ENCODE results near the gene SHC3. TPM values are rescaled to one million over a fixed set of nuclear protein-coding genes. Genes with fewer than 3 reads are reported as not detected.

The SHC3 gene
- total and polyA plus RNA-seq, 5 experiments from 2014 or later, result 0.11 to 0.42 TPM; not detected in 3

GRCh38 chr9:89139455-89139854, 39.2 kb downstream of the SHC3 start:
- ATAC-seq, result no peak
- Mint-ChIP-seq H3K4me3 (no peak overlapping the region), H3K36me3 (peaks cover 0 to 1% (median 0%) of the 10 kb centered on the region in 3 donors), H3K27ac (no peak overlapping the region), H3K4me1 (peaks cover 0 to 2% (median 0%) of the 10 kb centered on the region in 4 donors), H3K9me3 (peaks cover 0 to 13% (median 0%) of the 10 kb centered on the region in 9 donors), H3K27me3 (peaks cover 0 to 13% (median 7%) of the 10 kb centered on the region in 5 donors)
- POLR2A ChIA-PET, result no interaction called here
- no peak for DNase-seq

- POLR2A ChIA-PET, result no interaction called here
- Mint-ChIP-seq H3K9me3 (peaks cover 0 to 21% (median 3%) of the 10 kb centered on the region in 9 donors), H3K27me3 (peaks cover 0 to 13% (median 7%) of the 10 kb centered on the region in 5 donors), H3K4me3 (no peak overlapping the region), H3K36me3 (peaks cover 0 to 4% (median 3%) of the 10 kb centered on the region in 3 donors), H3K27ac (no peak overlapping the region), H3K4me1 (peaks cover 0 to 2% (median 0%) of the 10 kb centered on the region in 4 donors)
- ATAC-seq (no peak), DNase-seq (no peak)
Observed at GRCh38 chr9:89138463-89139390, 39.9 kb downstream of the SHC3 start.

- Mint-ChIP-seq H3K27ac (no peak overlapping the region), H3K4me3 (no peak overlapping the region), H3K9me3 (peaks cover 0 to 29% (median 4%) of the 10 kb centered on the region in 9 donors), H3K4me1 (peaks cover 0 to 2% (median 0%) of the 10 kb centered on the region in 4 donors), H3K36me3 (peaks cover 0 to 5% (median 3%) of the 10 kb centered on the region in 3 donors), H3K27me3 (peaks cover 0 to 13% (median 7%) of the 10 kb centered on the region in 5 donors)
- POLR2A ChIA-PET, result no interaction called here
- ATAC-seq (no peak), DNase-seq (no peak)
Observed at GRCh38 chr9:89137542-89138462, 40.8 kb downstream of the SHC3 start.

DNA sequence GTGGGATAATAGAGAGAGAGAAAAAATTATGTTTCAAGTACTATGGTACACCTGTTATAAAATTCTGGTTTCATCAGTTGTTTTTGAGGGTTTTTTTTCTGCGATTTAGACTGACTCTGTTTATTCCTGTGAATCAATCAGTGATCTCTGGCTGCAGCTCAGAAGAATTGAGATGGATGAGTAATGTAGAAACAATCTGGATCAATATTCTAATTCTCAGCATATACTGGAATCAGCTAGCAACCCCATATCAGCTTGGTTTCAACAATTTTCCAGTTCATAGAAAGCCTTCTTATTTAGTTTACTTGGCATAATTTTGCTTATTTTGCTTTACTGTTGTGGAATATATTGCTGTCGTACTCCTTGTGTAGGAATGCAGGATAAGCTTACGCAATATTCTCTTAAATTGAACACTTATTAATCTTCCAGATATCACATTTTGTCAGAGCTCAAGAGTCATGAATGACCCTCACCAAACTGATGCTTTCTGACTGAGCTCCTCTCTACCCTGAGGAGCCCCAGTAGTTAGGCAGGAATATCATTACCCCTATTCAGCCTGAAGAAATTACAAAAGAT, 42.9 kb downstream of the SHC3 start:
- POLR2A ChIA-PET, result no interaction called here
- Mint-ChIP-seq H3K27me3 (peaks cover 0 to 22% (median 8%) of the 10 kb centered on the region in 5 donors), H3K27ac (no peak overlapping the region), H3K9me3 (peaks cover 0 to 33% (median 4%) of the 10 kb centered on the region in 9 donors), H3K4me3 (no peak overlapping the region), H3K36me3 (peaks cover 0 to 5% (median 3%) of the 10 kb centered on the region in 3 donors), H3K4me1 (peaks cover 0 to 2% (median 0%) of the 10 kb centered on the region in 4 donors)
- ATAC-seq (no peak), DNase-seq (no peak)

- peaks cover 4 to 31% (median 13%) of the 10 kb centered on the region in 5 donors for H3K27me3 Mint-ChIP-seq
- POLR2A ChIA-PET, result no interaction called here
- H3K9me3 Mint-ChIP-seq, result peaks cover 0 to 34% (median 13%) of the 10 kb centered on the region in 9 donors
- peaks cover 0 to 5% (median 3%) of the 10 kb centered on the region in 3 donors for H3K36me3 Mint-ChIP-seq
- H3K4me1 Mint-ChIP-seq, result peaks cover 0 to 2% (median 0%) of the 10 kb centered on the region in 4 donors
- DNase-seq (no peak), ATAC-seq (no peak)
- no peak overlapping the region for H3K27ac Mint-ChIP-seq
- H3K4me3 Mint-ChIP-seq, result no peak overlapping the region
Observed at GRCh38 chr9:89134709-89135108, 43.9 kb downstream of the SHC3 start.

- DNase-seq (no peak), ATAC-seq (no peak)
- H3K36me3 Mint-ChIP-seq, result peaks cover 0 to 16% (median 0%) of the 10 kb centered on the region in 3 donors
- H3K9me3 Mint-ChIP-seq, result peaks cover 4 to 40% (median 17%) of the 10 kb centered on the region in 9 donors
- H3K27me3 Mint-ChIP-seq, result peaks cover 10 to 39% (median 16%) of the 10 kb centered on the region in 5 donors
- POLR2A ChIA-PET, result interaction anchor here (0.5 kb wide), 1 partner anchor 341 kb away, joined by 5 read pairs; no protein-coding TSS in a partner anchor
- H3K27ac Mint-ChIP-seq, result no peak overlapping the region
- H3K4me3 Mint-ChIP-seq, result no peak overlapping the region
- no peaks in the 10 kb centered on the region for H3K4me1 Mint-ChIP-seq
Observed at GRCh38 chr9:89122949-89123348, 55.7 kb downstream of the SHC3 start.

DNA sequence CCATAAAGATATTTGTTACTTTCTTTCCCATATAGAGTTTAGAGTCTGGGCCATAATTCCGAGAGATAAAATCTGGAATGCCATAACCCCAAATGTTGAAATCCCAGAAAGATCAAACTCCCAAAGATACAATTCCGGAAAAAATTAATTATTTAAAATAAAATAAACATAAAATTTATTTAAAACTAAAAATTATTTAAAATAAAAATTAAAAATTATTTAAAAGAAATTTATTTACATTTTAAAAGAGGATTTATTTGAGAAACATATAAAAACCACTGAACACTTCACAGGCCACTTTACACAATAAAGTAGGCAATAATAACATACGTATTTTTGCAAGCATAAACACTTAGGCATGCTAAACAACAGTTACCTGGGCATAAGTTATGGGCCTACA, 57.9 kb downstream of the SHC3 start:
- Mint-ChIP-seq H3K27ac (no peak overlapping the region), H3K4me3 (no peak overlapping the region), H3K27me3 (peaks cover 10 to 38% (median 22%) of the 10 kb centered on the region in 5 donors), H3K36me3 (peaks cover 0 to 8% (median 0%) of the 10 kb centered on the region in 3 donors), H3K4me1 (no peaks in the 10 kb centered on the region), H3K9me3 (peaks cover 4 to 37% (median 9%) of the 10 kb centered on the region in 9 donors)
- ATAC-seq (no peak), DNase-seq (no peak)
- POLR2A ChIA-PET, result no interaction called here

DNA sequence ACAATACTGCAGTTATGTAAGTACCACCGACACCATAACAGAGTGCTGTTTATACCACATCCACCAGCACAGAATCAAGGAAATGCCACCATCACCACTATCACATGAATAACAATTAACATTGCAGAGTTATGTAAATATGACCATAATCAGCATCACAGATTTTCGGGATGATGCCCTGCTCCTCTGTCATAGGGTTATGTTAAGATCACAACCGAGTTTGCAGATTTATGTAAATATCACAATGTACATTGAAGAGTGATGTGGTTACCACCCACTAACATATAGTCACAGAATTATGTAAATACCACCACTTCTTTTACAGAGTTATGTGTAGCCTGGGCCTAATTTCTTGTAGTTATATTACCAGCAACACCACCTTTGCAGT, 61.8 kb downstream of the SHC3 start:
- POLR2A ChIA-PET, result no interaction called here
- H3K4me1 Mint-ChIP-seq, result no peaks in the 10 kb centered on the region
- peaks cover 0 to 19% (median 0%) of the 10 kb centered on the region in 3 donors for H3K36me3 Mint-ChIP-seq
- peaks cover 0 to 32% (median 8%) of the 10 kb centered on the region in 9 donors for H3K9me3 Mint-ChIP-seq
- DNase-seq (no peak), ATAC-seq (no peak)
- peaks cover 22 to 45% (median 23%) of the 10 kb centered on the region in 5 donors for H3K27me3 Mint-ChIP-seq
- no peak overlapping the region for H3K27ac Mint-ChIP-seq
- no peak overlapping the region for H3K4me3 Mint-ChIP-seq

DNA sequence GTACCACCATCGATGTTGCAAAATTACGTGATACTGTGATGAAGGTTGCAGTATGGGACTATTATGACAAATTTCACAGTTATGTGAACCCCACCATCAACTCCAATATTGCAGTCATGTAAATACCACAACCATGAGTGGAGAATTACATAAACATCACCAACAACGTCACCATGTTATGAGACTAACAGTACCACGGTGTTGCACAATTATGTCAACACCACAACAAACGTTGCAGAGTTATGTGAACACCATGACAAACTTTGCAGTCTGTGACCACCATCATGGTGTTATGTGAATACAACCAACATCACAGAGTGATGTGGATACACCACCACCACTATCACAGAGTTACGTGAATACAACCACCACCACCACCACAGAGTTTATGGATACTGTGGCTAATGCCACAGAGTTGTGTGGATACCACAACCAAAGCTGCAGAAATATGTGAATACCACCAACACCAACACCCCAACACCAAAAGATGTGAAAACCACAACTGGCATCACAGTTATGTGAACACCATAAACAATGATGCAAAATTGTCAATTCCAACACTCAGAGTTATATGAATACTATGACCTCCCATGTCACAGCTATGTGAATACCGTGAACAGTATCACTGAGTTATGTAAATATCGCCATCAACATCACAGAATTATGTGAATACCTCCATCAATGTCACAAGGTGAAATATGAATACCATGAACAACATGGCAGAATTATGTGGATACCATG, 62.4 kb downstream of the SHC3 start:
- H3K36me3 Mint-ChIP-seq, result peaks cover 0 to 19% (median 0%) of the 10 kb centered on the region in 3 donors
- H3K4me3 Mint-ChIP-seq, result no peak overlapping the region
- H3K27me3 Mint-ChIP-seq, result peaks cover 22 to 45% (median 23%) of the 10 kb centered on the region in 5 donors
- no peak for ATAC-seq
- DNase-seq, result no peak
- H3K9me3 Mint-ChIP-seq, result peaks cover 0 to 32% (median 8%) of the 10 kb centered on the region in 9 donors
- H3K27ac Mint-ChIP-seq, result no peak overlapping the region
- no peaks in the 10 kb centered on the region for H3K4me1 Mint-ChIP-seq
- POLR2A ChIA-PET, result no interaction called here

DNA sequence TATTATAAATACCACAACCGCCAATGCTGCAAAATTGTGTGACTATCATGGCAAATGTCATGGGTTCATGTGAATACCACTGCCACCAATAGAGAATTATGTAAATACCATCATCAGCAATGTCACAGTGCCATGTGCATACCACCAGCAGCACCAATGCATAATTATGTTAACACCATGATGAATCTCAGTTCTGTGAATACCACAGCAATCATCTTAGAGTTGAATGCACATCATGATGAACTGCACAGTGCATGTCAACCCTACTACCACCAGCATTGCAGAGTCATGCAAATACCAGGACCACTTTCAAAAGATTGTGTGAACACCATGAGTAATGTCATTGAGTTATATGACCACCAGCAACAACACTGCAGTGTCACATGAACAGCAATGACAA, 63.2 kb downstream of the SHC3 start:
- no peak overlapping the region for H3K27ac Mint-ChIP-seq
- peaks cover 22 to 45% (median 23%) of the 10 kb centered on the region in 5 donors for H3K27me3 Mint-ChIP-seq
- H3K4me3 Mint-ChIP-seq, result no peak overlapping the region
- no peak for DNase-seq
- peaks cover 0 to 32% (median 8%) of the 10 kb centered on the region in 9 donors for H3K9me3 Mint-ChIP-seq
- ATAC-seq, result no peak
- peaks cover 0 to 19% (median 0%) of the 10 kb centered on the region in 3 donors for H3K36me3 Mint-ChIP-seq
- POLR2A ChIA-PET, result no interaction called here
- peaks cover 0 to 2% (median 0%) of the 10 kb centered on the region in 4 donors for H3K4me1 Mint-ChIP-seq

DNA sequence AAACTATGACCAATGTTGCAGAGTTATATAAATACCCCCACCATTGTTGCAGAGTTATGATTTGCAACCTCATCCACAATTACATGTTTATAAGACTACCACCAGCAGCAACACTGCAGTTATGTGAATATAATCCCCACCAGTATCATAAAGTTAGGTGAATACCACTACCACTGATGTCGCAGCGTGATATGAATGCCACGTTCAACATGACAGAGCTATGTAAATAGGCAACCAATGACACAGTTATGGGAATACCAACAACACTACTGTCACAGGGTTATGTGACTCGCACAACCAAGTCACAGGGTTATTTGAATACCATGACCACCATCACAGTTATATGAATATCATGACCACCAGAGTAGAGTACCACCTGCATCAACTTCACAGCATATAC, 63.9 kb downstream of the SHC3 start:
- ATAC-seq, result no peak
- Mint-ChIP-seq H3K36me3 (peaks cover 0 to 20% (median 0%) of the 10 kb centered on the region in 3 donors), H3K9me3 (peaks cover 0 to 28% (median 8%) of the 10 kb centered on the region in 9 donors), H3K4me1 (peaks cover 0 to 2% (median 0%) of the 10 kb centered on the region in 4 donors), H3K4me3 (no peak overlapping the region), H3K27ac (no peak overlapping the region), H3K27me3 (peaks cover 22 to 45% (median 23%) of the 10 kb centered on the region in 5 donors)
- DNase-seq, result no peak
- POLR2A ChIA-PET, result no interaction called here
